Upper lobe of left lung (tissue), 6 donors: ENCODE data around the gene SFRP4. TPM values are rescaled to one million over a fixed set of nuclear protein-coding genes. Genes with fewer than 3 reads are reported as not detected.
A peak's percentile ranks its signal among the peaks of the same experiment; 100 is the strongest.

Source experiments
- ATAC-seq, 2 donors: fragments of 200-7000 bp; cut with Tn5 transposase; one replicate each; pipeline ENCODE4 v1.9.1; 2022; ENCODE audit warnings: mild to moderate bottlenecking in 2 of 2, moderate library complexity in 2 of 2; ENCODE audit not compliant: low FRiP score in 2 of 2
- DNase-seq, 2 donors: peaks; one replicate each; pipeline ENCODE4 v3.0.0-alpha.2; 2019 to 2020
- H3K27ac ChIP-seq, 4 donors: fragments of 200-600 bp; sonication (generic); one replicate each; pipeline ENCODE4 v1.5.1; 2016 to 2019
- H3K27me3 ChIP-seq, 4 donors: fragments of 200-600 bp; sonication (generic); one replicate each; pipeline ENCODE4 v1.5.1; 2017 to 2019
- H3K36me3 ChIP-seq, 4 donors: fragments of 200-600 bp; sonication (generic); one replicate each; pipeline ENCODE4 v1.5.1; 2016 to 2019
- H3K4me1 ChIP-seq, 4 donors: fragments of 200-600 bp; sonication (generic); one replicate each; pipeline ENCODE4 v1.5.1; 2018 to 2019
- H3K4me3 ChIP-seq, 4 donors: fragments of 200-600 bp; sonication (generic); one replicate each; pipeline ENCODE4 v1.5.1; 2017 to 2019; ENCODE audit warnings: mild to moderate bottlenecking in 2 of 4, moderate library complexity in 1 of 4
- H3K9me3 ChIP-seq, 4 donors: fragments of 200-600 bp; sonication (generic); one replicate each; pipeline ENCODE4 v1.5.1; 2018 to 2019
- EP300 ChIP-seq, 4 donors: sonication (generic); formaldehyde crosslinking; IDR thresholded peaks; one replicate each; pipeline ENCODE4 v1.5.1; 2017; ENCODE audit warnings: antibody characterized with exemption in 4 of 4, control low read depth in 2 of 4
- POLR2A ChIP-seq, 4 donors: fragments of 450-650 bp; IDR thresholded peaks; one replicate each; pipeline ENCODE4 v1.5.1; 2016 to 2017; ENCODE audit warnings: antibody characterized with exemption in 4 of 4, mild to moderate bottlenecking in 2 of 4
- POLR2AphosphoS5 ChIP-seq, 2 donors: sonication (generic); formaldehyde crosslinking; IDR thresholded peaks; one replicate each; pipeline ENCODE4 v1.5.1; 2017; ENCODE audit warnings: antibody characterized with exemption in 2 of 2
- whole genome bisulfite sequencing, 2 donors: methylation state at CpG; one replicate each; pipeline ENCODE4 v1.1.5; 2017 to 2018; 5-methylcytosine and 5-hydroxymethylcytosine counted together
- total RNA-seq, 6 donors: library from RNA; depleted of rRNA in 4 of 6; stranded (reverse); fragments of >200 nt in 4 of 6; gene quantifications; one replicate each; pipeline versions ENCODE4 v1.1.0 to v1.2.1, GENCODE V29; 2016 to 2021
- TF ChIP-seq, protein P1 (sequence below), 6 experiments: fragments of 450-650 bp in 4 of 6; fragments of 200-600 bp in 2 of 6; sonication (generic) in 2 of 6; IDR thresholded peaks; one replicate each; pipeline ENCODE4 v1.5.1; 2016 to 2019; ENCODE audit warnings: antibody characterized with exemption in 6 of 6
- donor health status: DM: no; HTN: no; CAD: no; lungs with moderate emphysema.
- donor health status: DM: no; HTN: yes; CAD: no; lungs with severe emphysema.

Gene SFRP4
- total RNA-seq, 6 donors from 2014 or later = under 0.01 to 12.2 (median 4.3) TPM

DNA sequence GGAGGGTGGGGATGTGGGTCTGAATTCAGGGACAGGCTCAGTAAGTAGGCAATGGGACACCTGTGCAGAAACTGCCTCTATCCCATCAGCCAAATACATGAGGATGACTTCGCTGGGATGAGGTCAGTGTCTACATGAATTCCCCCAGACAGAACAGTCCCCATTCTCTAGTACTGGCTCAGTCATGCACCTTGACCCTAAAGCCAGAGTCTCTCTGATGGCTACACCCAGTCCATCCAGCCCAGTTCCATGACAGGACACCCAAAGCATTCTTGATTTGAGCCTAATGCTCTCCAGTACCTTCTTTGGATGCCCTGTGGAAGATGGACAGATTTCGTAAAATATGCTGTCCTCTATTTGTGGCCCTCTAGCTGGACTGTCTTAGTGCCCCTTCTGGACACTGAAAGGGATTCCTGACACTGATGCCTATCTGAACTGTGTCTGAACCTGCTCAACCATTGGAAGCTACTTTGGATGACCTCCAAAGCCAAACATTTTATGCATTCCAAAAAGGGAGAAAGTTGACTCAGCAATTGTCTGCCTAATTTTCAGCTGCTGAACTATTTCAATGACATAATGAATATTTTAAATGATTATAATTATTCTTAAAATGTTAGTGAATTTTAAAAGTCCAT is 14.6 kb downstream of the SFRP4 start:
- Histone ChIP-seq H3K4me3 (no peak overlapping the region), H3K27me3 (no peaks in the 10 kb centered on the region), H3K36me3 (no peaks in the 10 kb centered on the region), H3K4me1 (no peaks in the 10 kb centered on the region), H3K9me3 (no peaks in the 10 kb centered on the region), H3K27ac (no peak overlapping the region)
- TF ChIP-seq EP300 (IDR thresholded peaks at IDR 0.05) = no peak
- TF ChIP-seq POLR2A (IDR thresholded peaks at IDR 0.05) = no peak
- TF ChIP-seq, protein P1, sequence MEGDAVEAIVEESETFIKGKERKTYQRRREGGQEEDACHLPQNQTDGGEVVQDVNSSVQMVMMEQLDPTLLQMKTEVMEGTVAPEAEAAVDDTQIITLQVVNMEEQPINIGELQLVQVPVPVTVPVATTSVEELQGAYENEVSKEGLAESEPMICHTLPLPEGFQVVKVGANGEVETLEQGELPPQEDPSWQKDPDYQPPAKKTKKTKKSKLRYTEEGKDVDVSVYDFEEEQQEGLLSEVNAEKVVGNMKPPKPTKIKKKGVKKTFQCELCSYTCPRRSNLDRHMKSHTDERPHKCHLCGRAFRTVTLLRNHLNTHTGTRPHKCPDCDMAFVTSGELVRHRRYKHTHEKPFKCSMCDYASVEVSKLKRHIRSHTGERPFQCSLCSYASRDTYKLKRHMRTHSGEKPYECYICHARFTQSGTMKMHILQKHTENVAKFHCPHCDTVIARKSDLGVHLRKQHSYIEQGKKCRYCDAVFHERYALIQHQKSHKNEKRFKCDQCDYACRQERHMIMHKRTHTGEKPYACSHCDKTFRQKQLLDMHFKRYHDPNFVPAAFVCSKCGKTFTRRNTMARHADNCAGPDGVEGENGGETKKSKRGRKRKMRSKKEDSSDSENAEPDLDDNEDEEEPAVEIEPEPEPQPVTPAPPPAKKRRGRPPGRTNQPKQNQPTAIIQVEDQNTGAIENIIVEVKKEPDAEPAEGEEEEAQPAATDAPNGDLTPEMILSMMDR (IDR thresholded peaks at IDR 0.05) = no peak
- TF ChIP-seq POLR2AphosphoS5 (IDR thresholded peaks at IDR 0.05) = no peak
- no peak for DNase-seq
- WGBS, 2 donors = 85 to 96% methylated on average over 2 of the region's 2 CpGs
- ATAC-seq = peak in 1 of 2 donors; percentile 82

DNA sequence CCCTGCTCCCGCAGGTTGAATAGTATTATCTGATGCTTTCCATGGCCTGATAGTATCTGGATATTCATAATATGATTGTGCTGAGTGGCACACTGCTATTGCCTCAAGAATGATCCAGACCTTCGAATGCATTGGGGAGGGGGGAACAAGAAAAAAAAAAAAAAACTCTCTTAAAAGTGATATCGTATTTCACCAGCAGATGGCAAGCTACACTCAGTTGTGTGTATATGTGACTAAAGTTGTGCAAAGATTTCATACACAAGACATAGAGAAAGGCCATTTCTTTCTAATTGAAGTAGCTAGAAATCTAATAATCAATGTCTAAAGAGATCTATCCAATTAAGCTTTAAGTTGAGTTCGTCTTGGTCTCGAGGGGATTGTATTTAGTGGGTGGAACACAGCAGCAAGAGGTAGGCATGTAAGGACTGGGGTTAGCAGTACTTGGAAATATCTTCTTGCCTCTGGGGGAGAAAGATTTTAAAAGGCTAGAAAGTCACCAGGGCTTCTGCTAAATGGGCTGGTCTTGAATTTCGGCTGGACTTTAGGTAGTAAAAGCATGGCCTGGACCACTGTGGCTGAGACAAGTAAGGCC is 15.3 kb downstream of the SFRP4 start:
- no peaks in the 10 kb centered on the region for H3K27me3 ChIP-seq
- ATAC-seq = peak in 1 of 2 donors; percentile 86
- H3K4me1 ChIP-seq = no peaks in the 10 kb centered on the region
- H3K4me3 ChIP-seq = no peak overlapping the region
- 18 to 26% methylated on average over 6 of the region's 6 CpGs for WGBS, 2 donors
- H3K27ac ChIP-seq = no peak overlapping the region
- no peak for DNase-seq
- no peaks in the 10 kb centered on the region for H3K36me3 ChIP-seq
- H3K9me3 ChIP-seq = no peaks in the 10 kb centered on the region
- TF ChIP-seq, protein P1 (IDR thresholded peaks at IDR 0.05) = peak; percentile 15 to 62 (median 38)
- TF ChIP-seq POLR2AphosphoS5 (IDR thresholded peaks at IDR 0.05) (no peak), EP300 (IDR thresholded peaks at IDR 0.05) (no peak)

DNA sequence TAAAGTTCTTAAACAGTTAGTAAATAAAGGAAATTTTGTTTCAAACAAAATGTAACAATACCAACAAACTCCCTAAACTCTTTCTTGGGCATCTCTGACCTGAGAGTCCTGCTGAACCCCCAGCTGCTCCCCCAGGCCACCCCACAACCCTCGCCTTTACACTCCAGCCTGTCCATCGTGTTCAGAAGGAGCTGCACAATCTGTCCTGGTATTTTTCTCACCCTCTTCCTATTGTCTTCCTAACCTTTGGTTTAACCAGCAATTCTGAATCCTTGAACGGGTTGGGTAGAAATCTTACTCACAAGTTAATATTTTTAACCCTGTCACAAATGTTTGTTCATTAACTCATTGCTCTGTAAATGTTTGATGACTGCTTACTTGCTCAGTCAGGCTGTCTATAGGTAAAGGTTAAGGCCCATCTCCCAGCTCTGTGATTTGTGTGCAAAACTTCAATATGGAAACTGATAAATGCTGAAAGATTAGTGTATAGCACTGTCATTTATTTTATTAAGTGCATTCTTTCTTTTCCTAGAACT is 16.8 kb downstream of the SFRP4 start:
- Histone ChIP-seq H3K27ac (no peak overlapping the region), H3K27me3 (no peaks in the 10 kb centered on the region), H3K4me1 (no peaks in the 10 kb centered on the region), H3K9me3 (no peaks in the 10 kb centered on the region), H3K4me3 (no peak overlapping the region), H3K36me3 (no peaks in the 10 kb centered on the region)
- WGBS, 2 donors = 75 to 80% methylated on average over 3 of the region's 3 CpGs
- ATAC-seq (no peak), DNase-seq (no peak)
- TF ChIP-seq POLR2A (IDR thresholded peaks at IDR 0.05) (no peak), POLR2AphosphoS5 (IDR thresholded peaks at IDR 0.05) (no peak), EP300 (IDR thresholded peaks at IDR 0.05) (no peak)
- TF ChIP-seq, protein P1 (IDR thresholded peaks at IDR 0.05) = no peak

DNA sequence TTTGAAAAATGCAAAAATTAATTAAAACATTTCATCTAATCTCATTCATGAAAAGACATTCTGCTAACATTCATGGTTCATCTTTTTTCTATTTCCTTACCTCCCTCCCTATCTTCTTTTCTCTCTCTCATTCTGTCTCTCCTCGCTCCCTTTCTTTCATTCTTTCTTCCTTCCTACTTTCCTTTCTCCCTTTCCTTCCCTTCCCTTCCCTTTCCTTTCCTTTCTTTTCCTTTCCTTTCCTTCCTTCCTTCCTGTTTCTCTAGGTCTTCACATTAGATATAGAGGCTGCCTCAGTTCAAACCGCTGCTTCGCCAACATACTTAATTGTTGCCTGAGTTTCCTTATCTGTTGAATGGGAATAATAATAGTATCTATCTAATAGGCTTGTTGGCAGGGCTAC is 21.9 kb downstream of the SFRP4 start:
- Histone ChIP-seq H3K27ac (no peak overlapping the region), H3K9me3 (no peaks in the 10 kb centered on the region), H3K4me3 (no peak overlapping the region), H3K4me1 (no peaks in the 10 kb centered on the region), H3K36me3 (no peaks in the 10 kb centered on the region), H3K27me3 (no peaks in the 10 kb centered on the region)
- ATAC-seq (no peak), DNase-seq (no peak)
- 87 to 89% methylated on average over 3 of the region's 3 CpGs for WGBS, 2 donors
- TF ChIP-seq, protein P1 (IDR thresholded peaks at IDR 0.05) = no peak
- TF ChIP-seq POLR2AphosphoS5 (IDR thresholded peaks at IDR 0.05) (no peak), EP300 (IDR thresholded peaks at IDR 0.05) (no peak), POLR2A (IDR thresholded peaks at IDR 0.05) (no peak)

DNA sequence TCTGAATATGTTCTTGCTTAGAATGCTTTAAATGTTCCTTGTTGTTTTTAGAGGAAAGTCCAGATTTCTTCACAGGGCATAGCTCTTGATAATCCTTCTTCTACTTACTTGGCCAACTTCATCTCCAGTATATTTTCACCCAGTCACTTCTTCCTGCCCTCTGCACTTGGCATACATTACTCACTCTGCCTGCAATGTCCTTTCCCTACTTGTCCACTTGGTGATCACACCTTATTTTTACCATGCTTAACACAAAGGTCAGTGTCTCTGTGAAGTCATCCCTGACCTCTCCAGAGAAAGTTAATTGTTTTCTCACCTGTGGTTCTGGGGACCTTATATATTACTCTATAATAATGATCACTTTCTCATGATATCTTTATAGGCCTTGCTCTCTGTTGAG is 23.3 kb downstream of the SFRP4 start:
- ATAC-seq (no peak), DNase-seq (no peak)
- no peak overlapping the region for H3K4me3 ChIP-seq
- H3K9me3 ChIP-seq = no peaks in the 10 kb centered on the region
- no peaks in the 10 kb centered on the region for H3K4me1 ChIP-seq
- no peaks in the 10 kb centered on the region for H3K36me3 ChIP-seq
- H3K27ac ChIP-seq = no peak overlapping the region
- H3K27me3 ChIP-seq = no peaks in the 10 kb centered on the region
- TF ChIP-seq POLR2AphosphoS5 (IDR thresholded peaks at IDR 0.05) = no peak
- TF ChIP-seq, protein P1 (IDR thresholded peaks at IDR 0.05) = no peak
- no peak for TF ChIP-seq POLR2A (IDR thresholded peaks at IDR 0.05)
- TF ChIP-seq EP300 (IDR thresholded peaks at IDR 0.05) = no peak
